Fibroblast of lung (primary cell): Measurements from ENCODE around the gene KLHL29. TPM values are rescaled to one million over a fixed set of nuclear protein-coding genes. Genes with fewer than 3 reads are reported as not detected.

Experiments used
- DNase-seq, 2 donors: peaks; one replicate each; pipeline versions ENCODE4 v3.0.0 to v3.0.0-alpha.2; 2010; ENCODE audit warnings: low read depth in 2 of 2
- H2AFZ ChIP-seq: 2 replicates; pipeline ENCODE4 v1.5.1; 2012; ENCODE audit warnings: low read length, control low read depth, inconsistent platforms
- H3K27ac ChIP-seq: 2 replicates; pipeline ENCODE4 v1.5.1; 2011; ENCODE audit warnings: low read length, control low read depth; ENCODE audit not compliant: insufficient read depth
- H3K27me3 ChIP-seq: 2 replicates; pipeline ENCODE4 v1.5.1; 2011; ENCODE audit warnings: mild to moderate bottlenecking, low read length; ENCODE audit not compliant: control insufficient read depth, insufficient read depth
- H3K36me3 ChIP-seq: 2 replicates; pipeline ENCODE4 v1.5.1; 2011; ENCODE audit warnings: low read length; ENCODE audit not compliant: control insufficient read depth, insufficient read depth
- H3K4me1 ChIP-seq: 2 replicates; pipeline ENCODE4 v1.5.1; 2011; ENCODE audit warnings: low read length; ENCODE audit not compliant: control insufficient read depth, insufficient read depth; ENCODE audit errors: extremely low read depth
- H3K4me2 ChIP-seq: 2 replicates; pipeline ENCODE4 v1.5.1; 2011; ENCODE audit warnings: low read length, control low read depth; ENCODE audit not compliant: insufficient read depth; ENCODE audit errors: extremely low read depth
- H3K4me3 ChIP-seq, 4 experiments: fragments of 200-600 bp in 1 of 4; sonication (generic) in 1 of 4; replicated peaks in 1 of 4; 2 replicates each; pipeline ENCODE4 v1.5.1; 2011 to 2016; ENCODE audit warnings: low read length in 4 of 4, low read depth in 3 of 4, mild to moderate bottlenecking in 3 of 4, control low read depth in 2 of 4, inconsistent platforms in 1 of 4, mixed read lengths in 1 of 4; ENCODE audit not compliant: insufficient read depth in 1 of 4; ENCODE audit errors: control extremely low read depth in 1 of 4
- H3K79me2 ChIP-seq: 2 replicates; pipeline ENCODE4 v1.5.1; 2012; ENCODE audit warnings: mild to moderate bottlenecking, low read length, inconsistent platforms; ENCODE audit not compliant: control insufficient read depth, insufficient read depth
- H3K9ac ChIP-seq: 2 replicates; pipeline ENCODE4 v1.5.1; 2011; ENCODE audit warnings: mild to moderate bottlenecking, low read length, control low read depth; ENCODE audit not compliant: insufficient read depth
- H3K9me3 ChIP-seq: 2 replicates; pipeline ENCODE4 v1.5.1; 2012; ENCODE audit warnings: low read depth, low read length; ENCODE audit not compliant: control insufficient read depth, insufficient read depth
- H4K20me1 ChIP-seq: 2 replicates; pipeline ENCODE4 v1.5.1; 2011; ENCODE audit warnings: low read length; ENCODE audit not compliant: control insufficient read depth, insufficient read depth; ENCODE audit errors: extremely low read depth
- EZH2 ChIP-seq: IDR thresholded peaks from 2 replicates; pipeline ENCODE4 v1.5.1; 2012; ENCODE audit warnings: low read length, control low read depth, mild to moderate bottlenecking; ENCODE audit errors: missing control alignments
- polyA plus RNA-seq, 2 donors: library from polyadenylated mRNA; depleted of rRNA in 1 of 2; stranded (reverse) in 1 of 2; unstranded in 1 of 2; fragments of >200 nt; gene quantifications; 2 replicates each; pipeline ENCODE4 v1.2.1, GENCODE V29; 2011 to 2012; ENCODE audit warnings: missing spikeins in 1 of 2
- total RNA-seq: library from RNA; depleted of rRNA; stranded (reverse); fragments of >200 nt; gene quantifications from 2 replicates; pipeline ENCODE4 v1.2.1, GENCODE V29; 2014
- TF ChIP-seq, protein P1 (sequence below), 2 donors: IDR thresholded peaks in 1 of 2; conservative IDR thresholded peaks in 1 of 2; 1 replicate in 1 of 2; 2 replicates in 1 of 2; pipeline ENCODE4 v1.5.1; 2011 to 2012; ENCODE audit warnings: low read length in 2 of 2, control low read depth in 1 of 2, inconsistent platforms in 1 of 2, low read depth in 1 of 2, mild to moderate bottlenecking in 1 of 2

The KLHL29 gene
- total and polyA plus RNA-seq, 2 donors (not counting 1 experiment from before 2014, with no cell fraction given): 7.1 to 7.9 TPM

- Histone ChIP-seq H3K9ac (no peak overlapping the region), H3K9me3 (no peaks in the 10 kb centered on the region), H3K27me3 (no peaks in the 10 kb centered on the region), H4K20me1 (no peaks in the 10 kb centered on the region), H3K36me3 (no peaks in the 10 kb centered on the region), H3K79me2 (no peaks in the 10 kb centered on the region), H3K4me2 (no peak overlapping the region), H3K4me3 (no peak overlapping the region), H2AFZ (no peak overlapping the region), H3K4me1 (no peaks in the 10 kb centered on the region), H3K27ac (no peak overlapping the region)
- TF ChIP-seq EZH2: no peak
- TF ChIP-seq, protein P1, sequence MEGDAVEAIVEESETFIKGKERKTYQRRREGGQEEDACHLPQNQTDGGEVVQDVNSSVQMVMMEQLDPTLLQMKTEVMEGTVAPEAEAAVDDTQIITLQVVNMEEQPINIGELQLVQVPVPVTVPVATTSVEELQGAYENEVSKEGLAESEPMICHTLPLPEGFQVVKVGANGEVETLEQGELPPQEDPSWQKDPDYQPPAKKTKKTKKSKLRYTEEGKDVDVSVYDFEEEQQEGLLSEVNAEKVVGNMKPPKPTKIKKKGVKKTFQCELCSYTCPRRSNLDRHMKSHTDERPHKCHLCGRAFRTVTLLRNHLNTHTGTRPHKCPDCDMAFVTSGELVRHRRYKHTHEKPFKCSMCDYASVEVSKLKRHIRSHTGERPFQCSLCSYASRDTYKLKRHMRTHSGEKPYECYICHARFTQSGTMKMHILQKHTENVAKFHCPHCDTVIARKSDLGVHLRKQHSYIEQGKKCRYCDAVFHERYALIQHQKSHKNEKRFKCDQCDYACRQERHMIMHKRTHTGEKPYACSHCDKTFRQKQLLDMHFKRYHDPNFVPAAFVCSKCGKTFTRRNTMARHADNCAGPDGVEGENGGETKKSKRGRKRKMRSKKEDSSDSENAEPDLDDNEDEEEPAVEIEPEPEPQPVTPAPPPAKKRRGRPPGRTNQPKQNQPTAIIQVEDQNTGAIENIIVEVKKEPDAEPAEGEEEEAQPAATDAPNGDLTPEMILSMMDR (conservative IDR thresholded peaks at IDR 0.05 in 1 of 2, IDR thresholded peaks at IDR 0.05 in 1 of 2; ENCODE audit: low read depth in 1 of 2, low read length in 2 of 2): no peak
- DNase-seq: no peak
Measured at GRCh38 chr2:23557455-23557854, 172.5 kb downstream of the KLHL29 start.

- Histone ChIP-seq H3K36me3 (no peaks in the 10 kb centered on the region), H4K20me1 (no peaks in the 10 kb centered on the region), H3K27me3 (no peaks in the 10 kb centered on the region), H3K9ac (no peak overlapping the region), H3K4me1 (peaks cover 15% of the 10 kb centered on the region), H3K4me2 (no peak overlapping the region), H3K4me3 (no peak overlapping the region), H3K27ac (no peak overlapping the region), H2AFZ (no peak overlapping the region), H3K79me2 (no peaks in the 10 kb centered on the region), H3K9me3 (no peaks in the 10 kb centered on the region)
- DNase-seq: no peak
- TF ChIP-seq, protein P1 (conservative IDR thresholded peaks at IDR 0.05 in 1 of 2, IDR thresholded peaks at IDR 0.05 in 1 of 2; ENCODE audit: low read depth in 1 of 2, low read length in 2 of 2): no peak
- no peak for TF ChIP-seq EZH2
Measured at GRCh38 chr2:23559561-23560239, 174.7 kb downstream of the KLHL29 start.

GRCh38 chr2:23561088-23561487 is 176.1 kb downstream of the KLHL29 start:
- Histone ChIP-seq H3K4me1 (peaks cover 17% of the 10 kb centered on the region), H2AFZ (no peak overlapping the region), H3K36me3 (no peaks in the 10 kb centered on the region), H3K9me3 (no peaks in the 10 kb centered on the region), H3K9ac (no peak overlapping the region), H3K27me3 (no peaks in the 10 kb centered on the region), H4K20me1 (no peaks in the 10 kb centered on the region), H3K4me3 (no peak overlapping the region), H3K79me2 (no peaks in the 10 kb centered on the region), H3K27ac (no peak overlapping the region), H3K4me2 (no peak overlapping the region)
- DNase-seq: peak in 1 of 2 donors; percentile 55
- TF ChIP-seq, protein P1 (conservative IDR thresholded peaks at IDR 0.05 in 1 of 2, IDR thresholded peaks at IDR 0.05 in 1 of 2; ENCODE audit: low read depth in 1 of 2, low read length in 2 of 2): no peak
- TF ChIP-seq EZH2: no peak
